Spleen (tissue), 11 donors: Measurements from ENCODE around the gene SOX13. TPM values are rescaled to one million over a fixed set of nuclear protein-coding genes. Genes with fewer than 3 reads are reported as not detected.
A peak's percentile ranks its signal among the peaks of the same experiment; 100 is the strongest.

Experiments used
- DNase-seq: peaks from one replicate; pipeline ENCODE4 v3.0.0-alpha.2; 2020
- H3K27ac ChIP-seq, 8 donors: fragments of 200-600 bp; sonication (generic) in 7 of 8; 1 replicate in 4 of 8; 2 replicates in 4 of 8; pipeline versions ENCODE4 v1.5.0 to v1.8.0; 2016 to 2021; ENCODE audit warnings: inconsistent platforms in 4 of 8, mild to moderate bottlenecking in 4 of 8, moderate library complexity in 1 of 8
- H3K27me3 ChIP-seq, 7 donors: fragments of 200-600 bp; sonication (generic) in 6 of 7; replicated peaks in 1 of 7; 1 replicate in 4 of 7; 2 replicates in 3 of 7; pipeline versions ENCODE4 v1.5.0 to v1.8.0; 2016 to 2021; ENCODE audit warnings: inconsistent platforms in 3 of 7, mild to moderate bottlenecking in 1 of 7
- H3K36me3 ChIP-seq, 6 donors: fragments of 200-600 bp; sonication (generic) in 5 of 6; 1 replicate in 4 of 6; 2 replicates in 2 of 6; pipeline versions ENCODE4 v1.5.0 to v1.8.0; 2016 to 2021; ENCODE audit warnings: inconsistent platforms in 2 of 6
- H3K4me1 ChIP-seq, 6 donors: fragments of 200-600 bp; sonication (generic) in 5 of 6; 1 replicate in 3 of 6; 2 replicates in 3 of 6; pipeline versions ENCODE4 v1.5.0 to v1.8.0; 2016 to 2021; ENCODE audit warnings: inconsistent platforms in 3 of 6
- H3K4me3 ChIP-seq, 8 donors: fragments of 200-600 bp; sonication (generic) in 7 of 8; 1 replicate in 4 of 8; 2 replicates in 4 of 8; pipeline versions ENCODE4 v1.5.0 to v1.8.0; 2016 to 2021; ENCODE audit warnings: inconsistent platforms in 4 of 8, mild to moderate bottlenecking in 4 of 8, moderate library complexity in 2 of 8
- H3K9me3 ChIP-seq, 8 donors: fragments of 200-600 bp; sonication (generic) in 7 of 8; 1 replicate in 4 of 8; 2 replicates in 4 of 8; pipeline versions ENCODE4 v1.5.0 to v1.8.0; 2016 to 2021; ENCODE audit warnings: inconsistent platforms in 4 of 8
- POLR2A ChIP-seq, 3 donors: fragments of 450-650 bp; IDR thresholded peaks; one replicate each; pipeline ENCODE4 v1.5.1; 2017; ENCODE audit warnings: antibody characterized with exemption in 3 of 3, mild to moderate bottlenecking in 1 of 3
- POLR2AphosphoS5 ChIP-seq, 3 donors: sonication (generic); formaldehyde crosslinking; IDR thresholded peaks; one replicate each; pipeline ENCODE4 v1.5.1; 2017; ENCODE audit warnings: antibody characterized with exemption in 3 of 3
- WGBS, 5 donors: extraction: QIAGEN DNeasy Blood & Tissue Kit in 3 of 5; methylation state at CpG; one replicate each; pipeline versions ENCODE4 v1.1.5 to v1.1.7; 2013 to 2018; 5-methylcytosine and 5-hydroxymethylcytosine counted together
- intact Hi-C: fragments of 100-400 bp; cut with DNase I; formaldehyde crosslinking; loops from one replicate; pipeline ENCODE4 v1.15.0; 2023; ENCODE audit warnings: low total_unique reads
- polyA plus RNA-seq, 3 donors: library from polyadenylated mRNA; stranded (reverse); fragments of 200-250 nt; gene quantifications; one replicate each; pipeline ENCODE4 v1.2.1, GENCODE V29; 2013
- total RNA-seq, 7 donors: library from RNA; depleted of rRNA in 3 of 7; stranded (reverse); fragments of >200 nt in 3 of 7; fragmentation: NEBNext Ultra II Directional in 4 of 7; extraction: Animal tissue kit (Norgen Biotek cat#: 25700) in 4 of 7; gene quantifications; one replicate each; pipeline versions ENCODE4 v1.1.0 to v1.2.1, GENCODE V29; 2016 to 2021
- TF ChIP-seq, protein P1 (sequence below), 11 experiments: fragments of 200-600 bp in 7 of 11; fragments of 450-650 bp in 4 of 11; sonication (generic) in 4 of 11; IDR thresholded peaks in 8 of 11; conservative IDR thresholded peaks in 3 of 11; 1 replicate in 7 of 11; 2 replicates in 4 of 11; pipeline versions ENCODE4 v1.4.0 to v1.8.0; 2016 to 2021; ENCODE audit warnings: antibody characterized with exemption in 11 of 11, inconsistent platforms in 4 of 11, mild to moderate bottlenecking in 1 of 11
- donor health status: healthy with polysubstance abuse.
- donor health status: DM: no; HTN: no; CAD: no; lungs with moderate emphysema.
- donor health status: DM: no; HTN: no; CAD: no.
- donor health status: Bipolar disorder and iron deficiency.
- donor health status: healthy.
- donor health status: DM: no; HTN: no; CAD: no.
- donor health status: DM: yes; HTN: yes; CAD: no.

Gene SOX13
- total and polyA plus RNA-seq, 10 donors = 2.0 to 28.7 (median 18.0) TPM

DNA sequence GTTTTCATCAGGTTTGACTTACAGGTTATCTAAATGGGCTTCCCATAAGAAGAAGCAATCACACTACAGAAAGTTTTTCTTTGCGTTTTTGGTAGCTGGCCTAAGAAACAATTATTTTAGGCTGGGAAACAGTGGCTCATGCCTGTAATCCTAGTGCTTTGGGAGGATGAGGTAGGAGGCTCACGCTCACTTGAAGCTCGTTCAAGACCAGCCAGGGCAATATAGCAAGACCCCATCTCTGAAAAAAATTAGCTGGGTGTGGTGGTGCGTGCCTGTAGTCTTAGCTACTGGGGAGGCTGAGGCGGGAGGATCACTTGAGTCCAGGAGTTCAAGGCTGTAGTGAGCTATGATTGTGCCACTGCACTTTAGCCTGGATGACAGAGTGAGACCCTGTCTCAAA, 94.8 kb downstream of the SOX13 start:
- Histone ChIP-seq H3K4me3 (no peak overlapping the region), H3K4me1 (no peaks in the 10 kb centered on the region), H3K36me3 (no peaks in the 10 kb centered on the region), H3K27ac (no peak overlapping the region), H3K27me3 (peaks cover 0 to 17% (median 0%) of the 10 kb centered on the region in 7 donors), H3K9me3 (peaks cover 4 to 57% (median 41%) of the 10 kb centered on the region in 8 donors)
- no peak for DNase-seq
- TF ChIP-seq, protein P1, sequence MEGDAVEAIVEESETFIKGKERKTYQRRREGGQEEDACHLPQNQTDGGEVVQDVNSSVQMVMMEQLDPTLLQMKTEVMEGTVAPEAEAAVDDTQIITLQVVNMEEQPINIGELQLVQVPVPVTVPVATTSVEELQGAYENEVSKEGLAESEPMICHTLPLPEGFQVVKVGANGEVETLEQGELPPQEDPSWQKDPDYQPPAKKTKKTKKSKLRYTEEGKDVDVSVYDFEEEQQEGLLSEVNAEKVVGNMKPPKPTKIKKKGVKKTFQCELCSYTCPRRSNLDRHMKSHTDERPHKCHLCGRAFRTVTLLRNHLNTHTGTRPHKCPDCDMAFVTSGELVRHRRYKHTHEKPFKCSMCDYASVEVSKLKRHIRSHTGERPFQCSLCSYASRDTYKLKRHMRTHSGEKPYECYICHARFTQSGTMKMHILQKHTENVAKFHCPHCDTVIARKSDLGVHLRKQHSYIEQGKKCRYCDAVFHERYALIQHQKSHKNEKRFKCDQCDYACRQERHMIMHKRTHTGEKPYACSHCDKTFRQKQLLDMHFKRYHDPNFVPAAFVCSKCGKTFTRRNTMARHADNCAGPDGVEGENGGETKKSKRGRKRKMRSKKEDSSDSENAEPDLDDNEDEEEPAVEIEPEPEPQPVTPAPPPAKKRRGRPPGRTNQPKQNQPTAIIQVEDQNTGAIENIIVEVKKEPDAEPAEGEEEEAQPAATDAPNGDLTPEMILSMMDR (IDR thresholded peaks at IDR 0.05 in 8 of 11, conservative IDR thresholded peaks at IDR 0.05 in 3 of 11) = no peak
- TF ChIP-seq POLR2AphosphoS5 (IDR thresholded peaks at IDR 0.05) (no peak), POLR2A (IDR thresholded peaks at IDR 0.05) (no peak)
- intact Hi-C loops = no loop called here
- WGBS, 5 donors = 83 to 94% (median 90%) methylated on average over 5 of the region's 5 CpGs

DNA sequence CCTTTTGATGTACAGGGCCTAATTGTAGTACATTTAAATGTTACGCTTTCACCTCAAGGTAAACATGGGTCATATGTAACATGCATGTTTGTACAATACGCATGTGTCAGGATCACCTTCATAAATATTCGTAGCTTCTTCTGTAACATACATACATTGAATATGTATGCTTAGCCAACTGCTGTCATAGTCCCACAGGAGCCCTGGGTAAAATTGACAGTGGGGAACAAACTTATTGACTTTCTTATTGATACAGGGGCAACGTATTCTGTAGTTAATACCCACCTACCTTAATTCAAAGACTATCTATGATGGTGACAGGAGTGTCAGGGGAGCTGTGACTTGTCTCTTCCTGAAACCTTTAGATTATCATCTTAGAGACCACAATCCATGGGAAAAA, 96.9 kb downstream of the SOX13 start:
- H3K9me3 ChIP-seq = peaks cover 4 to 59% (median 41%) of the 10 kb centered on the region in 8 donors
- 85 to 96% (median 91%) methylated on average over 4 of the region's 4 CpGs for WGBS, 5 donors
- intact Hi-C loops = no loop called here
- H3K4me3 ChIP-seq = no peak overlapping the region
- H3K27me3 ChIP-seq = peaks cover 0 to 17% (median 0%) of the 10 kb centered on the region in 7 donors
- no peaks in the 10 kb centered on the region for H3K4me1 ChIP-seq
- TF ChIP-seq, protein P1 (IDR thresholded peaks at IDR 0.05 in 8 of 11, conservative IDR thresholded peaks at IDR 0.05 in 3 of 11) = no peak
- TF ChIP-seq POLR2A (IDR thresholded peaks at IDR 0.05) = no peak
- TF ChIP-seq POLR2AphosphoS5 (IDR thresholded peaks at IDR 0.05) = no peak
- DNase-seq = no peak
- no peak overlapping the region for H3K27ac ChIP-seq
- H3K36me3 ChIP-seq = no peaks in the 10 kb centered on the region

DNA sequence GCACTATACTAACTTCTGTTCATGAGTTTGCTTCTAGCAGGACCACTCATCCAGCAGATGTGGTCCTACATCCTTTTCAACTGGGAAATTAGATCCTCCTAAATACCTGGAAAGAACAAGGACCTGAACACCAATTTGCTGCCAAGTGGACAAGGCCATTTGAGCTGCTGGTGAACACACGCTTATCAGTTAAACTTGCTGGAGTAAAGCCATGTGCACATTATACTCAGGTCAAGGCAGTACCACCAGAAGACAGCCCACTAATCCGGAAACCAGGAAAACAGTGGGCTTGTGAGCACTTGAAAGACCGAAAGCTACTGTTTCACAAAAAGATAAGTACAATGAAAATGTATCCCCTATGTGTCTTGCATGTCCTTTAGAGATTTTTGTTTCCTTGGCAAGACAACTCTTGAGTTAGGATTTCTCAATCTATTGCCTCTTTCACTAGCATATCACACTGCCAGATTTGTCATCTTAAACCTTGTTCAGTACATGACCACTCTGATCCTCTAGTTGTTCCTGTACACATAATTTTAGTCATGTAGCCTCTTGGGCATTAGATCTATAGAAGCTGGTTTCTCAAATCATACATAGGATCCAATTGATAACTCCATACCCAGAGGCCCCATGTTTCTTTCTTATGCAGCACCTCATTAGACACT, 97.7 kb downstream of the SOX13 start:
- Histone ChIP-seq H3K27me3 (peaks cover 0 to 21% (median 0%) of the 10 kb centered on the region in 7 donors), H3K27ac (no peak overlapping the region), H3K4me1 (no peaks in the 10 kb centered on the region), H3K9me3 (peaks cover 4 to 59% (median 41%) of the 10 kb centered on the region in 8 donors), H3K36me3 (no peaks in the 10 kb centered on the region), H3K4me3 (no peak overlapping the region)
- DNase-seq = peak; percentile 11
- TF ChIP-seq POLR2A (IDR thresholded peaks at IDR 0.05) (no peak), POLR2AphosphoS5 (IDR thresholded peaks at IDR 0.05) (no peak)
- TF ChIP-seq, protein P1 (IDR thresholded peaks at IDR 0.05 in 8 of 11, conservative IDR thresholded peaks at IDR 0.05 in 3 of 11) = no peak
- 63 to 95% (median 79%) methylated on average over 3 of the region's 3 CpGs for WGBS, 5 donors
- intact Hi-C loops = no loop called here

DNA sequence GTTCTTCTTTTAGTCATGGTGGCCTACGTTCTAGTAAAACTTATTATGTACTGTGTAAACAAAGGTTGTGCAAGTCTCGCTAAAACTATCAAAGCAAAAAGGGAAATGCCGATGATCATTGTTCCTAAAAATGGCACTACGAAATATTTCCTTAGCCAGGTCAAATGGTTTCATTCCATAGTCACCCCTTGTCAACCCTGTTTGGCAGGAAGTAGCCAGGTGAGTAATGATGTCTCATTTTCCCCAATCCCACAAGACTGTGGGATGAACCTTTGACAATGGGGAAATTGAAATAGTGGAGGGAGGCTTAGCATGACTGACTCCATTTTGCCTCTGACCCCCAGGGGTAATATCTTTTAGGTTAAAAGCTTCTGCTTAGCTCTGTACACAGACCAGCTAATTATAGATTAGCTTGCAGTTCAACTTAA, 98.8 kb downstream of the SOX13 start:
- Histone ChIP-seq H3K9me3 (peaks cover 4 to 59% (median 41%) of the 10 kb centered on the region in 8 donors), H3K27me3 (peaks cover 0 to 17% (median 0%) of the 10 kb centered on the region in 7 donors), H3K36me3 (no peaks in the 10 kb centered on the region), H3K4me3 (no peak overlapping the region), H3K27ac (no peak overlapping the region), H3K4me1 (no peaks in the 10 kb centered on the region)
- no peak for DNase-seq
- WGBS, 5 donors = 36 to 64% (median 45%) methylated on average over 4 of the region's 4 CpGs
- intact Hi-C loops = no loop called here
- TF ChIP-seq POLR2AphosphoS5 (IDR thresholded peaks at IDR 0.05) = no peak
